ENCODE results near the gene PRIM2. TPM values are rescaled to one million over a fixed set of nuclear protein-coding genes. Genes with fewer than 3 reads are reported as not detected.
"Not testable (repeated sequence)": the region's sequence is repeated elsewhere in the genome, so short reads cannot be mapped to it uniquely, and the experiment has no call there.

Gene PRIM2
- total RNA-seq, 1 experiment from 2014 or later = 24.7 TPM

- H3K27me3 Mint-ChIP-seq (ENCODE audit: insufficient read depth, unreplicated experiment) = no peaks in the 10 kb centered on the region
- POLR2A ChIA-PET = no interaction called here
- Histone ChIP-seq H3K9me3 (no peaks in the 10 kb centered on the region), H3K4me1 (no peaks in the 10 kb centered on the region), H3K27me3 (replicated peaks; ENCODE audit: control insufficient read depth, insufficient read depth, low read length) (no peaks in the 10 kb centered on the region), H3K4me3 (ENCODE audit: low read depth, low read length) (no peak overlapping the region), H3K36me3 (ENCODE audit: control insufficient read depth, insufficient read depth, low read length) (no peaks in the 10 kb centered on the region)
- no peak overlapping the region for H3K27ac Mint-ChIP-seq (ENCODE audit: unreplicated experiment)
- H3K36me3 Mint-ChIP-seq (ENCODE audit: insufficient read depth, unreplicated experiment) = peaks cover 6% of the 10 kb centered on the region
- DNase-seq = no peak
- no peaks in the 10 kb centered on the region for H3K9me3 Mint-ChIP-seq (ENCODE audit: unreplicated experiment)
- no peak overlapping the region for H3K4me3 Mint-ChIP-seq (ENCODE audit: unreplicated experiment)
- H3K4me1 Mint-ChIP-seq (ENCODE audit: low read depth, unreplicated experiment) = peaks cover 10% of the 10 kb centered on the region
- TF ChIP-seq, protein P1, sequence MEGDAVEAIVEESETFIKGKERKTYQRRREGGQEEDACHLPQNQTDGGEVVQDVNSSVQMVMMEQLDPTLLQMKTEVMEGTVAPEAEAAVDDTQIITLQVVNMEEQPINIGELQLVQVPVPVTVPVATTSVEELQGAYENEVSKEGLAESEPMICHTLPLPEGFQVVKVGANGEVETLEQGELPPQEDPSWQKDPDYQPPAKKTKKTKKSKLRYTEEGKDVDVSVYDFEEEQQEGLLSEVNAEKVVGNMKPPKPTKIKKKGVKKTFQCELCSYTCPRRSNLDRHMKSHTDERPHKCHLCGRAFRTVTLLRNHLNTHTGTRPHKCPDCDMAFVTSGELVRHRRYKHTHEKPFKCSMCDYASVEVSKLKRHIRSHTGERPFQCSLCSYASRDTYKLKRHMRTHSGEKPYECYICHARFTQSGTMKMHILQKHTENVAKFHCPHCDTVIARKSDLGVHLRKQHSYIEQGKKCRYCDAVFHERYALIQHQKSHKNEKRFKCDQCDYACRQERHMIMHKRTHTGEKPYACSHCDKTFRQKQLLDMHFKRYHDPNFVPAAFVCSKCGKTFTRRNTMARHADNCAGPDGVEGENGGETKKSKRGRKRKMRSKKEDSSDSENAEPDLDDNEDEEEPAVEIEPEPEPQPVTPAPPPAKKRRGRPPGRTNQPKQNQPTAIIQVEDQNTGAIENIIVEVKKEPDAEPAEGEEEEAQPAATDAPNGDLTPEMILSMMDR (IDR thresholded peaks at IDR 0.05; ENCODE audit: insufficient read depth in 1 of 2, low read depth in 1 of 2, low read length in 1 of 2, severe bottlenecking in 1 of 2, unreplicated experiment in 1 of 2) = no peak
- no TSS peak for BruUV-seq (replicated peaks)
- intact Hi-C loops (cut with micrococcal nuclease; ENCODE audit: unreplicated experiment) = no loop called here
- CTCF ChIA-PET = no interaction called here
Observed at GRCh38 chr6:57421503-57421902, 104.1 kb downstream of the PRIM2 start.

DNA sequence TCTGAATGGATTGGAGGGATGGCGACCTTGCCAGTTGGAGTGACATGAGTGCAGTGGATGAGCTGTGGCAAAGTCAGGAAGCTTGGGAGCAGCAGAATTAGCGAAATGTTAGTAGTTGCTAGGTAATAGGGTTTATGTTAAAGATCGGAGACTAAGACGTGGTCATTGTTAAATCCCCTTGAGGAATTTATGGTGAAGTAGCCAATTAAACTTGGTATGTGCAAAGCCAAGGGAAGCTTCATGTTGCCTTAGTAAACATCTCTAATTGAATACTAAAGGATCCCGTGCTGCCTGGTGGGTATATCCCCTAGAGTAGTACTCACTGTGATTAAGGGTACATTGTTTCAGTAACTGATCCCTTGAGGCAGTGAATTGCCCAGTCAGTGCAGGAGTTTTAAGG is 106.0 kb downstream of the PRIM2 start:
- Histone ChIP-seq H3K4me1 (no peaks in the 10 kb centered on the region), H3K36me3 (ENCODE audit: control insufficient read depth, insufficient read depth, low read length) (no peaks in the 10 kb centered on the region), H3K4me3 (ENCODE audit: low read depth, low read length) (no peak overlapping the region), H3K9me3 (no peaks in the 10 kb centered on the region), H3K27me3 (replicated peaks; ENCODE audit: control insufficient read depth, insufficient read depth, low read length) (no peaks in the 10 kb centered on the region)
- Mint-ChIP-seq H3K4me1 (ENCODE audit: low read depth, unreplicated experiment) (peaks cover 10% of the 10 kb centered on the region), H3K36me3 (ENCODE audit: insufficient read depth, unreplicated experiment) (peaks cover 6% of the 10 kb centered on the region), H3K27ac (ENCODE audit: unreplicated experiment) (no peak overlapping the region), H3K4me3 (ENCODE audit: unreplicated experiment) (no peak overlapping the region), H3K9me3 (ENCODE audit: unreplicated experiment) (no peaks in the 10 kb centered on the region), H3K27me3 (ENCODE audit: insufficient read depth, unreplicated experiment) (no peaks in the 10 kb centered on the region)
- ChIA-PET POLR2A (no interaction called here), CTCF (no interaction called here)
- no peak for DNase-seq
- TF ChIP-seq, protein P1 (IDR thresholded peaks at IDR 0.05; ENCODE audit: insufficient read depth in 1 of 2, low read depth in 1 of 2, low read length in 1 of 2, severe bottlenecking in 1 of 2, unreplicated experiment in 1 of 2) = no peak
- no TSS peak for BruUV-seq (replicated peaks)
- intact Hi-C loops (cut with micrococcal nuclease; ENCODE audit: unreplicated experiment) = no loop called here

DNA sequence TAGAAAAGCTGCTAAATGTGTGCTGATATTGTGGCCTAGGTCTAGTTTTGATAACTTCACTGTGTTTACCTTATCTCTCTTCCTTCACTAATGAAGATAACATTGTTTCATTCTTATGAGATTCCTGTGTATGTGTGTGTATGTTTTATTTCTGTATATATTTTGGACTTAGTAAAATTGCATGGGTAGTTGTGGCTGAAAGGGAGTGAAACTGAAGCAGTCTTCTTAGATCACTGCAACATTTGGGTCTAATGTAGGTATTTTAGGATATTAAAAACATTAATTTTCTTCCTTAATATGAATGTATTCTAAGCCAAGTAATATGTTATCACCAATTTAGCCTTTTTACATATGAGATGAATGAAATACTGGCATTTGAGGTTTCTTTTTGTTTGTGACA is 114.3 kb downstream of the PRIM2 start:
- intact Hi-C loops (cut with micrococcal nuclease; ENCODE audit: unreplicated experiment); H3K9me3 Mint-ChIP-seq (ENCODE audit: unreplicated experiment); H3K27me3 Mint-ChIP-seq (ENCODE audit: insufficient read depth, unreplicated experiment); H3K36me3 Mint-ChIP-seq (ENCODE audit: insufficient read depth, unreplicated experiment); BruUV-seq (replicated peaks); H3K9me3 ChIP-seq; DNase-seq; H3K4me3 Mint-ChIP-seq (ENCODE audit: unreplicated experiment); H3K27me3 ChIP-seq (replicated peaks; ENCODE audit: control insufficient read depth, insufficient read depth, low read length); H3K36me3 ChIP-seq (ENCODE audit: control insufficient read depth, insufficient read depth, low read length); H3K27ac Mint-ChIP-seq (ENCODE audit: unreplicated experiment); POLR2A ChIA-PET; H3K4me3 ChIP-seq (ENCODE audit: low read depth, low read length): not testable (repeated sequence)
- peaks cover 32% of the 10 kb centered on the region for H3K4me1 Mint-ChIP-seq (ENCODE audit: low read depth, unreplicated experiment)
- CTCF ChIA-PET = interaction anchor here (0.5 kb wide), 1 partner anchor 327 kb away, joined by 3 read pairs; no protein-coding TSS in a partner anchor
- H3K4me1 ChIP-seq = peaks cover 17% of the 10 kb centered on the region

GRCh38 chr6:57432157-57432556 is 114.7 kb downstream of the PRIM2 start:
- intact Hi-C loops (cut with micrococcal nuclease; ENCODE audit: unreplicated experiment) = no loop called here
- no peak overlapping the region for H3K4me3 Mint-ChIP-seq (ENCODE audit: unreplicated experiment)
- H3K36me3 ChIP-seq (ENCODE audit: control insufficient read depth, insufficient read depth, low read length) = no peaks in the 10 kb centered on the region
- H3K9me3 Mint-ChIP-seq (ENCODE audit: unreplicated experiment) = no peaks in the 10 kb centered on the region
- peaks cover 17% of the 10 kb centered on the region for H3K4me1 ChIP-seq
- ChIA-PET POLR2A (no interaction called here), CTCF (no interaction called here)
- no peak overlapping the region for H3K4me3 ChIP-seq (ENCODE audit: low read depth, low read length)
- peaks cover 32% of the 10 kb centered on the region for H3K4me1 Mint-ChIP-seq (ENCODE audit: low read depth, unreplicated experiment)
- H3K27me3 ChIP-seq (replicated peaks; ENCODE audit: control insufficient read depth, insufficient read depth, low read length) = no peaks in the 10 kb centered on the region
- no TSS peak for BruUV-seq (replicated peaks)
- no peaks in the 10 kb centered on the region for H3K9me3 ChIP-seq
- TF ChIP-seq, protein P1 (IDR thresholded peaks at IDR 0.05; ENCODE audit: insufficient read depth in 1 of 2, low read depth in 1 of 2, low read length in 1 of 2, severe bottlenecking in 1 of 2, unreplicated experiment in 1 of 2) = no peak
- no peaks in the 10 kb centered on the region for H3K27me3 Mint-ChIP-seq (ENCODE audit: insufficient read depth, unreplicated experiment)
- H3K27ac Mint-ChIP-seq (ENCODE audit: unreplicated experiment) = no peak overlapping the region
- no peak for DNase-seq
- H3K36me3 Mint-ChIP-seq (ENCODE audit: insufficient read depth, unreplicated experiment) = no peaks in the 10 kb centered on the region

All from Caco-2 (cell line).